Psoas muscle (tissue), 8 donors: Measurements from ENCODE around the gene SUPT20HL1. TPM values are rescaled to one million over a fixed set of nuclear protein-coding genes. Genes with fewer than 3 reads are reported as not detected.
"Not testable (repeated sequence)": the region's sequence is repeated elsewhere in the genome, so short reads cannot be mapped to it uniquely, and the experiment has no call there.

ENCODE experiments used
- ATAC-seq, 4 donors: fragments of 200-7000 bp; cut with Tn5 transposase; one replicate each; pipeline ENCODE4 v1.9.1; 2020; ENCODE audit warnings: moderate library complexity in 3 of 4, mild to moderate bottlenecking in 2 of 4
- DNase-seq, 2 donors: peaks; one replicate each; pipeline ENCODE4 v3.0.0-alpha.2; 2020
- H3K27ac ChIP-seq: fragments of 200-600 bp; one replicate; pipeline ENCODE4 v1.8.0; 2022
- H3K27me3 ChIP-seq, 3 donors: fragments of 200-600 bp in 1 of 3; one replicate each; pipeline versions ENCODE4 v1.6.1 to v1.8.0; 2013 to 2022; ENCODE audit warnings: low read length in 2 of 3, mild to moderate bottlenecking in 2 of 3, moderate library complexity in 1 of 3; ENCODE audit not compliant: insufficient read depth in 3 of 3
- H3K36me3 ChIP-seq, 2 donors: fragments of 200-600 bp in 1 of 2; one replicate each; pipeline versions ENCODE4 v1.6.1 to v1.8.0; 2013 to 2022; ENCODE audit warnings: low read depth in 1 of 2, mild to moderate bottlenecking in 1 of 2, moderate library complexity in 1 of 2; ENCODE audit not compliant: insufficient read depth in 1 of 2
- H3K4me1 ChIP-seq: fragments of 200-600 bp; one replicate; pipeline ENCODE4 v1.8.0; 2022
- H3K4me3 ChIP-seq: fragments of 200-600 bp; one replicate; pipeline ENCODE4 v1.8.0; 2022; ENCODE audit warnings: mild to moderate bottlenecking
- H3K9me3 ChIP-seq: fragments of 200-600 bp; one replicate; pipeline ENCODE4 v1.8.0; 2022
- CTCF ChIP-seq: fragments of 200-600 bp; IDR thresholded peaks from one replicate; pipeline ENCODE4 v1.8.0; 2022; ENCODE audit warnings: antibody characterized with exemption
- WGBS, 3 donors: extraction: QIAGEN DNeasy Blood & Tissue Kit; methylation state at CpG; one replicate each; pipeline versions ENCODE4 v1.1.6 to v1.1.7; 2013; 5-methylcytosine and 5-hydroxymethylcytosine counted together
- intact Hi-C, 2 donors: fragments of 100-400 bp; cut with DNase I; formaldehyde crosslinking; loops; one replicate each; pipeline versions ENCODE4 v1.11.0 to v1.14.2; 2022
- polyA plus RNA-seq, 3 donors: library from polyadenylated mRNA; stranded (reverse); fragments of 200-250 nt; gene quantifications; one replicate each; pipeline ENCODE4 v1.2.3, GENCODE V29; 2013
- total RNA-seq, 4 donors: library from RNA; stranded (reverse); fragmentation: NEBNext Ultra II Directional in 2 of 4; extraction: Animal tissue kit (Norgen Biotek cat#: 25700) in 2 of 4; gene quantifications; one replicate each; pipeline versions ENCODE4 v1.2.1 to v1.2.4, GENCODE V29; 2021 to 2023
- donor health status: healthy with polysubstance abuse.
- donor health status: DM: no; HTN: no; CAD: no; lungs with moderate emphysema.
- donor health status: Bipolar disorder and iron deficiency.
- donor health status: healthy.
- donor health status: DM: yes; HTN: yes; CAD: no.
- donor health status: DM: no; HTN: no; CAD: no.
- donor health status: DM: no; HTN: no; CAD: no.
- donor health status: DM: yes; HTN: yes; CAD: no.

Gene SUPT20HL1
- total and polyA plus RNA-seq, 7 donors = not detected

GRCh38 chrX:24377911-24378468 is 17.6 kb downstream of the SUPT20HL1 start:
- DNase-seq (no peak), ATAC-seq (no peak)
- 73 to 97% (median 94%) methylated on average over 1 of the region's 1 CpG for WGBS, 3 donors
- H3K27me3 ChIP-seq = peaks cover 0 to 20% (median 1%) of the 10 kb centered on the region in 3 donors
- no peak for TF ChIP-seq CTCF
- H3K27ac ChIP-seq = no peak overlapping the region
- no peaks in the 10 kb centered on the region for H3K9me3 ChIP-seq
- no peaks in the 10 kb centered on the region for H3K36me3 ChIP-seq
- no peaks in the 10 kb centered on the region for H3K4me1 ChIP-seq
- intact Hi-C loops = no loop called here
- no peak overlapping the region for H3K4me3 ChIP-seq

- DNase-seq (no peak), ATAC-seq (no peak)
- Histone ChIP-seq H3K27me3 (peaks cover 0 to 22% (median 1%) of the 10 kb centered on the region in 3 donors), H3K4me3 (no peak overlapping the region), H3K9me3 (no peaks in the 10 kb centered on the region), H3K36me3 (no peaks in the 10 kb centered on the region), H3K27ac (no peak overlapping the region), H3K4me1 (no peaks in the 10 kb centered on the region)
- WGBS, 3 donors = 72 to 89% (median 89%) methylated on average over 6 of the region's 6 CpGs
- TF ChIP-seq CTCF = no peak
- intact Hi-C loops = no loop called here
Measured at GRCh38 chrX:24378706-24379105, 18.3 kb downstream of the SUPT20HL1 start.

- TF ChIP-seq CTCF = no peak
- H3K4me1 ChIP-seq = no peaks in the 10 kb centered on the region
- H3K9me3 ChIP-seq = no peaks in the 10 kb centered on the region
- H3K27ac ChIP-seq = no peak overlapping the region
- intact Hi-C loops = no loop called here
- no peaks in the 10 kb centered on the region for H3K36me3 ChIP-seq
- H3K4me3 ChIP-seq = no peak overlapping the region
- peaks cover 0 to 23% (median 1%) of the 10 kb centered on the region in 3 donors for H3K27me3 ChIP-seq
- WGBS, 3 donors = 43 to 69% (median 58%) methylated on average over 9 of the region's 9 CpGs
- ATAC-seq (no peak), DNase-seq (no peak)
Measured at GRCh38 chrX:24380262-24381187, 20.1 kb downstream of the SUPT20HL1 start.

- H3K4me3 ChIP-seq, H3K9me3 ChIP-seq, intact Hi-C loops, H3K27ac ChIP-seq, H3K4me1 ChIP-seq, ATAC-seq, H3K36me3 ChIP-seq, DNase-seq: not testable (repeated sequence)
- peaks cover 0 to 17% (median 0%) of the 10 kb centered on the region in 3 donors for H3K27me3 ChIP-seq
- WGBS, 3 donors = 51 to 72% (median 55%) methylated on average over 4 to 5 of the region's 5 CpGs
Measured at GRCh38 chrX:24382315-24382714, 21.9 kb downstream of the SUPT20HL1 start.

GRCh38 chrX:24387724-24388123 is 27.3 kb downstream of the SUPT20HL1 start:
- DNase-seq = no peak
- intact Hi-C loops = no loop called here
- Histone ChIP-seq H3K27me3 (peaks cover 0 to 21% (median 0%) of the 10 kb centered on the region in 3 donors), H3K36me3 (no peaks in the 10 kb centered on the region), H3K27ac (no peak overlapping the region), H3K4me1 (no peaks in the 10 kb centered on the region), H3K4me3 (no peak overlapping the region), H3K9me3 (no peaks in the 10 kb centered on the region)
- no peak for ATAC-seq
- 62 to 100% (median 88%) methylated on average over 1 to 2 of the region's 2 CpGs for WGBS, 3 donors
- TF ChIP-seq CTCF = no peak
